Measurements from ENCODE around the gene ARID1B. TPM values are rescaled to one million over a fixed set of nuclear protein-coding genes. Genes with fewer than 3 reads are reported as not detected.

ARID1B gene
- polyA plus RNA-seq, 1 experiment = 17.0 TPM

DNA sequence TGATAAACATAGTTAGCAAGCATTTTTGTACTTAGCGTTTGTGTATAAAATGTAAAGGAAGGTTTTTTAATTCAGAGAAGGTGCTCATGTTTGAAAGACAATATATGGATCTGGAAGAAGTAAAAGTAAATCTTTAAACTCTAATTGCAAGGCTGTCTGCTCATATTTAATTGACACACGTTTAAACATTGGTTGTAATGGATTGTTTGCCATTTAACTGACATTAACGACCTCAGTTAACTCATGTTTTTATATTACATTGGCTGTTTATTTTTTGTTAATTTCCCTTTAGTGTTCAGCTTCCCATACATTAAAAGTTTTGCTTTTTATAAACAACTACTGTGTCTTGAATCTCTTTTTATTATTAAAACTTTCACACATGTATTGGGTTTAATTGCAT is 208.1 kb downstream of the ARID1B start:
- DNase-seq (ENCODE audit: low read depth) = no peak
- ChIA-PET POLR2A (no interaction called here), CTCF (no interaction called here)
- Histone ChIP-seq H3K27me3 (ENCODE audit: control insufficient read depth, insufficient read depth, low read length) (no peaks in the 10 kb centered on the region), H3K36me3 (ENCODE audit: control insufficient read depth, insufficient read depth, low read length) (no peaks in the 10 kb centered on the region), H3K4me3 (ENCODE audit: low read depth, low read length) (no peak overlapping the region)
- TF ChIP-seq, protein P1, sequence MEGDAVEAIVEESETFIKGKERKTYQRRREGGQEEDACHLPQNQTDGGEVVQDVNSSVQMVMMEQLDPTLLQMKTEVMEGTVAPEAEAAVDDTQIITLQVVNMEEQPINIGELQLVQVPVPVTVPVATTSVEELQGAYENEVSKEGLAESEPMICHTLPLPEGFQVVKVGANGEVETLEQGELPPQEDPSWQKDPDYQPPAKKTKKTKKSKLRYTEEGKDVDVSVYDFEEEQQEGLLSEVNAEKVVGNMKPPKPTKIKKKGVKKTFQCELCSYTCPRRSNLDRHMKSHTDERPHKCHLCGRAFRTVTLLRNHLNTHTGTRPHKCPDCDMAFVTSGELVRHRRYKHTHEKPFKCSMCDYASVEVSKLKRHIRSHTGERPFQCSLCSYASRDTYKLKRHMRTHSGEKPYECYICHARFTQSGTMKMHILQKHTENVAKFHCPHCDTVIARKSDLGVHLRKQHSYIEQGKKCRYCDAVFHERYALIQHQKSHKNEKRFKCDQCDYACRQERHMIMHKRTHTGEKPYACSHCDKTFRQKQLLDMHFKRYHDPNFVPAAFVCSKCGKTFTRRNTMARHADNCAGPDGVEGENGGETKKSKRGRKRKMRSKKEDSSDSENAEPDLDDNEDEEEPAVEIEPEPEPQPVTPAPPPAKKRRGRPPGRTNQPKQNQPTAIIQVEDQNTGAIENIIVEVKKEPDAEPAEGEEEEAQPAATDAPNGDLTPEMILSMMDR (IDR thresholded peaks at IDR 0.05; ENCODE audit: insufficient read depth, low read depth, low read length) = no peak

DNA sequence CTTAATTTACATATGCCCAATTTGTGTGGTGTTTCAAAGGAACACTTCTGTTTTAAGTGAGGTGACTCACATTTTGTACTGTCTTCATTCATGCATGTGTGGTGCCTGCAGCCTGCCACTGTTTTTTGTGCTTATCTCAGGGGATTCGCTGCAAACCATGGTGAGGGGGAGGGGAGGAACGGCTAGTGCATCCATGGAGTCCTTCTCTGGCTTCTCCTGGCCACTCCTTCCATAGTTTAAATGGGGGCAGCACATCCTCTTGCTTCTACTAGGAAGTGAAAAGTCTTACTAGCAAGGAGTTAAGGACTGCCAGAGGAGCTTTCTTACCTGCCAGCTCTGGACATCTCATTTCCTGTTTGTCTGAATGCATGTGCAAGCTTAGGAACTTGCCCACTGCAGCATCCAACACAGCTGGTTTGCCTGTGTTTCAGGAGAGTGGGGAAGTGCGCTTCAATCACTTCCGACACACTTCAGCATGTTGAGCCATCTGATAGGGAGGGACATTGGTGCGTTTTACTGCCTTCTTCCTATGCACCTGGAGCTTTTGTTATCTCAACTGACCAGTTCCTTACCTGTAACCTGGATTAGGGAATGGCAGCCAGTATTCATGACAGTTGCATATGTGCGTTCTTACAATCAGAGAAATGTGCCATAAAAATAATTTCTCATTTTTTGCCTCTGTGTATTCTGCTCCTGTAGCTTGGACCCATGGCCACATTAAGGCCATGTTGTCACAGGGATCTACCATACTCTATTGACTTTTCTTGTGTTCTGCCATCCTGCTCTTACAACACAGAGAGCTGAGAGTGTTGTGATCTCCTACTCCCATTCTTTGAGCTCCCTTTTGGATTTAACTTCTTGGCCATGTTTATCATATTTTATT is 211.3 kb downstream of the ARID1B start:
- DNase-seq (ENCODE audit: low read depth) = no peak
- Histone ChIP-seq H3K36me3 (ENCODE audit: control insufficient read depth, insufficient read depth, low read length) (no peaks in the 10 kb centered on the region), H3K27me3 (ENCODE audit: control insufficient read depth, insufficient read depth, low read length) (no peaks in the 10 kb centered on the region), H3K4me3 (ENCODE audit: low read depth, low read length) (no peak overlapping the region)
- CTCF ChIA-PET = interaction anchor here (1.1 kb wide), 1 partner anchor 26 kb away, joined by 4 read pairs; no protein-coding TSS in a partner anchor
- POLR2A ChIA-PET = no interaction called here
- TF ChIP-seq, protein P1 (IDR thresholded peaks at IDR 0.05; ENCODE audit: insufficient read depth, low read depth, low read length) = no peak

DNA sequence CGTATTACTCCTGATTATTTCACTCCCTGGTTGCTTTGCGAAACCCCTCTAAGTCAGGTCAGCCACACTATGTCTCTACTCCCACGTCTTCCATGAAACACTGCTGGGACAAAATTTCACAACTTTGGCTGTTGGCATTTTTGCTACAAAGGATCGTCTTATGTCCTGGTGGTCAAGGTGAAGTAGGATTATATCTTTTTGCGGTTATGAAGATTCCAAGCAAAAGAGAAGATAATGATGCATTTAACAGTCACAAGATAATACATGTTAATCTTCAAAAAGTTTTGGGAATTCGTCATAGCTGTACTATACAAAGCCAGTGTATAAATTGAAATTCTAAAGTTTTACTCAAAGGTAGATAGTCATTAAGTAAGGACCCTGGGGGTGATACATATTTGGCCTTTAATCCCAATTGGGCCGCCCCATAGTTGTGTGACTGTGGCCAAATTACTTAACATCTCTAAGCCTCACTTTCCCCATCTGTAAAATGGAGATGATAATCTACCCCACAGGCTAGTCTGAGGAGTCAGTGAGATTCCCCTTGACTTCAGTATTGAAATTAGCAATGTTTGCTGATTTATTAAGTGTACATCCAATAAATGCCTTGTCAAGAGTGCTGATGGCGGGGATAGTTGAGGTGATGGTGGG is 212.1 kb downstream of the ARID1B start:
- no peaks in the 10 kb centered on the region for H3K27me3 ChIP-seq (ENCODE audit: control insufficient read depth, insufficient read depth, low read length)
- TF ChIP-seq, protein P1 (IDR thresholded peaks at IDR 0.05; ENCODE audit: insufficient read depth, low read depth, low read length) = no peak
- H3K36me3 ChIP-seq (ENCODE audit: control insufficient read depth, insufficient read depth, low read length) = no peaks in the 10 kb centered on the region
- DNase-seq (ENCODE audit: low read depth) = no peak
- CTCF ChIA-PET = interaction anchor here (0.6 kb wide), 1 partner anchor 17 kb away, joined by 3 read pairs; no protein-coding TSS in a partner anchor
- POLR2A ChIA-PET = no interaction called here
- H3K4me3 ChIP-seq (ENCODE audit: low read depth, low read length) = no peak overlapping the region

DNA sequence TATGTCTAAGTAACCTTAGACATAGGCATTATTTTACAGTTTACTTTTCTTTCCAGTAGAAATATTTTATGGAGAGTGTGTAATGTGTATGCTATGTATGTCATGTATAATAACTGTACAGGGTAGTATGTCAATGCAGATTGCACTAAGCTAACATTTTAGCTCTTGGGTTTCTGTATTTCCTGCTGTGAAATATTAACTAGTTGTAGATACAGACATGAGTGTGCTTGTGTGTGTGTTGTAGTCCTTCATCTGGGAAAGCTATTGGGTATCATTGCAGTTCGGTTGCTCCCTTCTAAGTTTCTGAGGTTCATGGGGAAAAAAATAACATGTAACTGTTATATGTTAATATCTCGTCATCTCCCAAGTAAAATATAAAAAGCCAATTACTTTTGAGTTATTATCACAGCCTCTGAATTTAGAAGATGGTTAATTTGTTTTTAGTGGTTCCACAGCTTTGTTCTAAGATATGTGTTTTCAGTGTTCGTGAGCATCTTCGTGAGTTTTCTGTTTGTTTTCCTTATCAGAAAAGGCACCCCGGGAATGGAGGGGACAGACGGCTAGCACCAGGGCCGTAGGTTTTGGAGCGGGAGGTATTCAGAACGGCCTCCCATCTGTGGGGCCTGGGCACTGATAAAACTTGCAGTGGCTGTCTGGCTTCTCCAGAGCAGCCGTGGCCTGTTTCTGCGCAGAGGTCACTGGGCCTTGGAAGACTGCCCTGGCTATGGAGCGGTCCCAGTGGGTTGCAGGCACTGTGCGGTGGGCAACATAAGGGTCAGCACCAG is 215.0 kb downstream of the ARID1B start:
- DNase-seq (ENCODE audit: low read depth) = no peak
- ChIA-PET CTCF (interaction anchor here (1.2 to 1.3 kb wide), 3 partner anchors 13 to 428 kb away, joined by 3 read pairs; no protein-coding TSS in a partner anchor), POLR2A (no interaction called here)
- Histone ChIP-seq H3K4me3 (ENCODE audit: low read depth, low read length) (no peak overlapping the region), H3K36me3 (ENCODE audit: control insufficient read depth, insufficient read depth, low read length) (no peaks in the 10 kb centered on the region), H3K27me3 (ENCODE audit: control insufficient read depth, insufficient read depth, low read length) (no peaks in the 10 kb centered on the region)
- TF ChIP-seq, protein P1 (IDR thresholded peaks at IDR 0.05; ENCODE audit: insufficient read depth, low read depth, low read length) = no peak

DNA sequence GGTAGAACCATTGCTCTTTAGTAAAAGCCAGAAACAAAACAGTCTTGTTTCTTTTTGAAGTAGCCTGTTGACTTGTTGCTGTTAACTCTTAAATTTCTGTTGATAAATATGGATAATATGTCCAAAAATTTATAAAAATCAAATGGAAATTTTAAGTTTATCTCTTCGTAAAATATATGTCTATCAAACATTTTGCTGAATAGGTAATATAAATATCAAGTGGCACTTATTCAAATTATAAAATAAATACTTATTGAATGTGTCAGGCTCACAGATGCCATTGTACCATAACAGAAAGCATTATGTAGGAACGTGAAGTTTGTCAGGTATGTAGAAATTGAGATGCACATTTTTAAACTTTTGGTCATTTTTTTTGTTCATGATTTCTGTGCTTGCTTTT is 216.5 kb downstream of the ARID1B start:
- DNase-seq (ENCODE audit: low read depth) = no peak

More for the DNA sequence above, 216.5 kb downstream of the ARID1B start:
- CTCF ChIA-PET = no interaction called here
- no peaks in the 10 kb centered on the region for H3K36me3 ChIP-seq (ENCODE audit: control insufficient read depth, insufficient read depth, low read length)
- TF ChIP-seq, protein P1 (IDR thresholded peaks at IDR 0.05; ENCODE audit: insufficient read depth, low read depth, low read length) = no peak
- no peak overlapping the region for H3K4me3 ChIP-seq (ENCODE audit: low read depth, low read length)
- H3K27me3 ChIP-seq (ENCODE audit: control insufficient read depth, insufficient read depth, low read length) = no peaks in the 10 kb centered on the region
- POLR2A ChIA-PET = no interaction called here

Data from BJ (cell line).